Right renal pelvis (tissue), 4 donors: ENCODE data around the gene ZBTB8B. TPM values are rescaled to one million over a fixed set of nuclear protein-coding genes. Genes with fewer than 3 reads are reported as not detected.

ENCODE experiments used
- DNase-seq, 4 donors: peaks; one replicate each; pipeline ENCODE4 v3.0.0-alpha.2; 2013; ENCODE audit warnings: low read depth in 4 of 4, low spot score in 3 of 4, missing footprints in 1 of 4
- polyA plus RNA-seq, 4 donors: library from polyadenylated mRNA; unstranded; fragments of 120-200 nt; gene quantifications; one replicate each; pipeline ENCODE4 v1.2.1, GENCODE V29; 2013; ENCODE audit not compliant: insufficient read length in 4 of 4

Gene ZBTB8B
- polyA plus RNA-seq, 4 donors, result 0.95 to 1.5 (median 1.1) TPM

DNA sequence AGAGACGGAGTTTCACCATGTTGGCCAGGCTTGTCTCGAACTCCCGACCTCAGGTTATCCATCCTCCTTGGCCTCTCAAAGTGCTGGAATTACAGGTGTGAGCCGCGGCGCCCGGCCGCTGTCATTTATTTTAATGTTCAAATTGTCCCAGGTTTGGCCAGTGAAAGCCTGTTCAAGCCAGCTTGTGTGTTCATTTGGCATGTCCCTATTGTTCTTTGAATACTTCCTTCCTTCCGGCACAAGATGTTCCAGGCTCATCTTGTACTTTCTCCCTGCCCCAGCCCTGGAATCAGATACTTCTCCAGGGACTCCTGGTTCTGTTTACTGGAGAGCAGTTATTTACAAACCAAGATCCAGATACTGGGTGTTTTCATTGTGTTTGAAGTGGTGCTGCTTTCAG lies 37.0 kb downstream of the ZBTB8B start:
- no peak for DNase-seq

DNA sequence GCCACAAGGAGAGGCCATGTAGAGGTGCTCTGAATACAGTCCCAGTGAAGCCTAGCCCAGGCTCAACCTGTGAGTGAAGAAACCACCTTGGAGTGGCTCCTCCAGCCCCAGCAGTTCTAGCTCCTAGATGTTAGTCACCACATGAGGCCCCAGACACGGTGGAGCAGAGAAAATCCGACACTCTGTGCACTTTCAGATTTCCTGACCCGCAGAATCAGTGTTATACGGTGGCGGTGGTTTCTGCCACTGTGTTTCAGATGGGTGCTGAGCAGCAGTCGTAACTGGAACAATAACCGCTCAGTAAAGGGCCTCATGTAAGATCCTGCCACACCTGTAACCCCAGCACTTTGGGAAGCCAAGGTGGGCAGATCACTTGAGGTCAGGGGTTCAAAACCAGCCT lies 38.3 kb downstream of the ZBTB8B start:
- DNase-seq, result no peak

GRCh38 chr1:32507021-32507420 lies 42.1 kb downstream of the ZBTB8B start:
- no peak for DNase-seq

DNA sequence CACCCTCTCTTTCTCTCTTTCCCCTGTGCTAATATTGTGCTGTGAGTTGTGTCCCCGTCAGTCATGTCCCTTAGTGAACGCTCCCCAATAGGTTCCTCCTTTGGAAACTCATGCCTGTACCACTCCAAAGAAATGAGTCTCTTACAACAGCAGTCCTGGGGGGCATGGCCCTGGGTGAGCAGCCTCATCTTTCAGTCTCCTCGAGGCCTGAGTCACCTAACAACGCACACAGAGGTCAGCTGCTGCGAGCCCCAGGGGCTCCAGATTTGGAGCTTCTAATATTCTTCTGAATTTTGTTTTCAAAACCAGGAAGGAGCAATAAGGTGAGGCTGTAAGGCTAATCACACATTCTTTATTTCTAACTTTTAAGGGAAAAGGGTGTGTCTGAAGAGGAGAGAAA lies 43.9 kb downstream of the ZBTB8B start:
- no peak for DNase-seq

DNA sequence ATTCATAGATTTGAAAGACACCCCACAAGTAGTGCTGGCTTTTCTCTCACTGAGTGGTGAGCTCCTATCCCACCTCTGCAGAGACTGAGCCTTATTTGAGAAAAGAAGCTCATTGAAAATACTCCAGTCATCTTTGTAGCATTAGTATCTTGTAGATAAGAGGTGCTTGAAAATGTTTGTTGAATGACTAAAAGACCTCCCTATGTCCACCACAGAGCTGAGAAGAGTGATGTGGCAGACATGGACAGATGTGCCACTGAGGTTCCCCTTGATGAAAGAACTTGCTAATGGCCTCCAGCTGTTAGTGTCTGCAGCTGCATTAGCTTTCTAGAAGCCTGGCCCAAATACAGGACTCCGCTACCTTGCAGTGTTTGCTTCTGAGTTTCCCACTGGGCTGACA lies 45.1 kb downstream of the ZBTB8B start:
- DNase-seq, result no peak

Other genes with a start within 250 kb of the ZBTB8B start
- 10 to 100 TPM; 21.0 to 24.4 (median 23.3) TPM for gene TMEM234, start 242.7 kb upstream of the ZBTB8B start, polyA plus RNA-seq
- 100 to 1,000 TPM; 173 to 190 (median 177) TPM for gene EIF3I, start 242.7 kb upstream of the ZBTB8B start, polyA plus RNA-seq
- 10 to 100 TPM in 3 of 4 donors, 1 to 10 TPM in 1; 8.4 to 11.1 (median 10.7) TPM for gene FAM167B, start 217.8 kb upstream of the ZBTB8B start, polyA plus RNA-seq
- gene LCK, start 213.8 kb upstream of the ZBTB8B start, polyA plus RNA-seq, result 1 to 10 TPM; 4.2 to 6.7 (median 5.2) TPM
- 100 to 1,000 TPM; 162 to 193 (median 179) TPM for gene HDAC1, start 173.0 kb upstream of the ZBTB8B start, polyA plus RNA-seq
- gene MARCKSL1, start 128.8 kb upstream of the ZBTB8B start, polyA plus RNA-seq, result 100 to 1,000 TPM; 443 to 517 (median 479) TPM
- 1 to 10 TPM; 3.0 to 7.2 (median 6.6) TPM for gene FAM229A, start 102.6 kb upstream of the ZBTB8B start, polyA plus RNA-seq
- 1 to 10 TPM; 2.0 to 4.3 (median 3.0) TPM for gene TSSK3, start 102.5 kb upstream of the ZBTB8B start, polyA plus RNA-seq
- gene BSDC1, start 70.6 kb upstream of the ZBTB8B start, polyA plus RNA-seq, result 10 to 100 TPM; 58.6 to 63.3 (median 61.2) TPM
- gene ZBTB8A, start 74.4 kb downstream of the ZBTB8B start, polyA plus RNA-seq, result 10 to 100 TPM; 15.5 to 20.2 (median 18.4) TPM
- gene ZBTB8OS, start 185.5 kb downstream of the ZBTB8B start, polyA plus RNA-seq, result 10 to 100 TPM; 28.8 to 37.8 (median 34.5) TPM
- gene RBBP4, start 186.1 kb downstream of the ZBTB8B start, polyA plus RNA-seq, result 100 to 1,000 TPM; 292 to 355 (median 335) TPM
- 1 to 10 TPM; 1.6 to 2.1 (median 1.7) TPM for gene SYNC, start 237.7 kb downstream of the ZBTB8B start, polyA plus RNA-seq